Progenitor cell of endocrine pancreas (in vitro differentiated cells): Measurements from ENCODE around the gene NDP. TPM values are rescaled to one million over a fixed set of nuclear protein-coding genes. Genes with fewer than 3 reads are reported as not detected.

Experiments used
- DNase-seq: peaks from one replicate; pipeline ENCODE4 v3.0.0; 2021; ENCODE audit warnings: low spot score; ENCODE audit not compliant: unreplicated experiment
- H3K27ac Mint-ChIP-seq: 2 replicates; pipeline ENCODE4 v1.8.0; 2021; ENCODE audit warnings: mild to moderate bottlenecking, moderate library complexity, mixed read lengths
- H3K27me3 Mint-ChIP-seq: 2 replicates; pipeline ENCODE4 v1.8.0; 2021; ENCODE audit warnings: mixed read lengths
- H3K36me3 Mint-ChIP-seq: 2 replicates; pipeline ENCODE4 v1.8.0; 2022; ENCODE audit warnings: mixed read lengths; ENCODE audit not compliant: insufficient read depth
- H3K4me1 Mint-ChIP-seq: 2 replicates; pipeline ENCODE4 v1.8.0; 2021; ENCODE audit warnings: low read depth, mixed read lengths
- H3K4me3 Mint-ChIP-seq: 2 replicates; pipeline ENCODE4 v1.8.0; 2021; ENCODE audit warnings: low read depth, mild to moderate bottlenecking, moderate library complexity, mixed read lengths
- H3K9me3 Mint-ChIP-seq: 2 replicates; pipeline ENCODE4 v1.8.0; 2021; ENCODE audit warnings: low read depth, mixed read lengths
- total RNA-seq: library from RNA; stranded (reverse); gene quantifications from 2 replicates; pipeline ENCODE4 v1.2.1, GENCODE V29; 2021
- TF ChIP-seq, protein P1 (sequence below): fragments of 200-600 bp; sonication (generic); IDR thresholded peaks from one replicate; pipeline ENCODE4 v1.5.0; 2021; ENCODE audit warnings: antibody characterized with exemption, mild to moderate bottlenecking; ENCODE audit not compliant: unreplicated experiment

NDP gene
- total RNA-seq, 1 donor from 2014 or later, result not detected

DNA sequence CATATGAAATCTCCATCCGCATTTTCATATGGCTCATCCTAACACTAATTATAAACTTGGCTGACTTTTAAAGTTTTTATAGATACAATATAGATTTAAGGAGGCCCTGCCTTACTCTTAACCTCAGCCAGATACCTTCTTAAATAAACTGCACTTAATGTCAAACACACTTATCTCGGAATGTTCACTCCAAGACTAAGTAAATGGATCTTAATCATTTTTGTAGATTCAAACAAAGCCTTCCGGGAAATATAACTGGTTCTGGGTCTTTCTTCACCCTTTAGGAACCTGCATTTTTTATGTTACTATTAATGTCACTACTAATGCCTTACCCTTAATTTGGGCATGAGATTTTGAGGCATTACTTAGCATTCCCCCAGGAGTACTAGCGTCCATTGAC is 43.7 kb upstream of the NDP start:
- Mint-ChIP-seq H3K4me3 (no peak overlapping the region), H3K36me3 (no peaks in the 10 kb centered on the region), H3K4me1 (peaks cover 4% of the 10 kb centered on the region), H3K9me3 (peaks cover 19% of the 10 kb centered on the region), H3K27ac (no peak overlapping the region), H3K27me3 (no peaks in the 10 kb centered on the region)
- TF ChIP-seq, protein P1, sequence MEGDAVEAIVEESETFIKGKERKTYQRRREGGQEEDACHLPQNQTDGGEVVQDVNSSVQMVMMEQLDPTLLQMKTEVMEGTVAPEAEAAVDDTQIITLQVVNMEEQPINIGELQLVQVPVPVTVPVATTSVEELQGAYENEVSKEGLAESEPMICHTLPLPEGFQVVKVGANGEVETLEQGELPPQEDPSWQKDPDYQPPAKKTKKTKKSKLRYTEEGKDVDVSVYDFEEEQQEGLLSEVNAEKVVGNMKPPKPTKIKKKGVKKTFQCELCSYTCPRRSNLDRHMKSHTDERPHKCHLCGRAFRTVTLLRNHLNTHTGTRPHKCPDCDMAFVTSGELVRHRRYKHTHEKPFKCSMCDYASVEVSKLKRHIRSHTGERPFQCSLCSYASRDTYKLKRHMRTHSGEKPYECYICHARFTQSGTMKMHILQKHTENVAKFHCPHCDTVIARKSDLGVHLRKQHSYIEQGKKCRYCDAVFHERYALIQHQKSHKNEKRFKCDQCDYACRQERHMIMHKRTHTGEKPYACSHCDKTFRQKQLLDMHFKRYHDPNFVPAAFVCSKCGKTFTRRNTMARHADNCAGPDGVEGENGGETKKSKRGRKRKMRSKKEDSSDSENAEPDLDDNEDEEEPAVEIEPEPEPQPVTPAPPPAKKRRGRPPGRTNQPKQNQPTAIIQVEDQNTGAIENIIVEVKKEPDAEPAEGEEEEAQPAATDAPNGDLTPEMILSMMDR, result no peak
- no peak for DNase-seq

DNA sequence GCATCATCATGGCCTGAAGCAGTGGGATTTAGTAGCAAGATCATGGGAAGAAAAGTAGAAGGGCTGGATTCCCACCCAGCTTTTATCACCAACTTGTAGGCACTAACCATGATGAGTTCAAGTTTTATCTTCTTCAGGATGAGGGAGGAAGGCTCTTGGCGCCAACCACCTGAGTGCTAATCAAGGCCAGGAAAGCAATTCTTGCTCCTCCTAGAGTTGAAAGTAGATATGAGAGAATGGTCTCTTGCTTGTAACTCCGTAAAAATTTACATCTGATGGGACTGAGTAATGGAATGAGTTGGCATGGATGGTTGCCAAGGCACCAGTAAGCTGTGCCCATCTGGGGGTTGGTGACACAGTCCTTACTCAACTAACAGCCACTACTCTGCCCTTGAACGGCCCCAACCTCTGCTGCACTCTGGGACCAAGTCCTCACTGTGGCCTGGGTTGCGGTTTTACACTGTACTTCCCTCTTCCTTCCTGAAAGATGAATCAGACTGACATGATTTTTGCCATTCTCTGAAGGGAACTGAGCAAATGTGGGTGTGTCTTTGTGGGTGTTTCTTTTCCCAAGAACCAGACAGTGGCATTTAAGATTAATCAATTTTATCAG is 39.4 kb upstream of the NDP start:
- Mint-ChIP-seq H3K27me3 (no peaks in the 10 kb centered on the region), H3K36me3 (no peaks in the 10 kb centered on the region), H3K9me3 (peaks cover 32% of the 10 kb centered on the region), H3K4me1 (no peaks in the 10 kb centered on the region), H3K4me3 (no peak overlapping the region), H3K27ac (no peak overlapping the region)
- DNase-seq, result no peak
- TF ChIP-seq, protein P1, result no peak

DNA sequence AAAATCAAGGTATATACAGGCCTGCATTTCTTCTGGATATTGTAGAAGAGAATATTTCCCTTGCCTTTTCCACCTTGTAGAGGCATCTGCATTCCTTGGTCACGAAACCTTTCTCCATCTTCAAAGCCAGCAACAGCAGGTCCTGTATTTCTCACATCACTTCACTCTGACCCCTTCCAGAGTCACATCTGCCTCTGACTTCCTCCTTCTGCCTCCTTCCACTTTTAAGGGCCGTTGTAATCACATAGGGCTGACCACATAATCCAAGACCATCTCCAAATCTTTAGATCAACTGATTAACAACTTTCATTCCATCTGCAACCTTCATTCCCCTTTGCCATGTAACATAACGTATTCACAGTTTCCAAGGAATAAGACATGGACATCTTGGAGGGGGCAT is 38.3 kb upstream of the NDP start:
- no peaks in the 10 kb centered on the region for H3K36me3 Mint-ChIP-seq
- no peaks in the 10 kb centered on the region for H3K4me1 Mint-ChIP-seq
- no peak overlapping the region for H3K27ac Mint-ChIP-seq
- no peak overlapping the region for H3K4me3 Mint-ChIP-seq
- no peaks in the 10 kb centered on the region for H3K27me3 Mint-ChIP-seq
- H3K9me3 Mint-ChIP-seq, result peaks cover 30% of the 10 kb centered on the region
- DNase-seq, result no peak
- TF ChIP-seq, protein P1, result no peak

DNA sequence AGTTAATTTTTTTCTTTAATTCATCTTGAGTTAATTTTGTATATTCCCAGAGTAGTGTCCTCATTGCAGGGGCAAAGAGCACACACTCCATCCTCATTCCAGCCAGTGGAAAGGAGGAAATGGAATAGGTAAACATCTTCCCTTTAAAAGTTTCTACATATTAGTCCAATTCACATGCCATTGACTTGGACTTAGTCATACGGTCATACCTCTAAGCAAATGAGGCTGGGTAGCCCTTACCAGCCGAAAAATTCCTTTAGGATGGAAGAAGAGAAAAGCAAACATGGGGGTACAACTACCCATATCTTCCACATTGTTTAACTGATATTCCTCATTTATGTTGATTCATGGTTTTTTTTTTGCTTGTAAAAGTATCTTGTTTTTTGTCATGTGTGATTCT is 37.4 kb upstream of the NDP start:
- Mint-ChIP-seq H3K27me3 (no peaks in the 10 kb centered on the region), H3K4me3 (no peak overlapping the region), H3K4me1 (no peaks in the 10 kb centered on the region), H3K27ac (no peak overlapping the region), H3K36me3 (no peaks in the 10 kb centered on the region), H3K9me3 (peaks cover 30% of the 10 kb centered on the region)
- TF ChIP-seq, protein P1, result no peak
- DNase-seq, result no peak

DNA sequence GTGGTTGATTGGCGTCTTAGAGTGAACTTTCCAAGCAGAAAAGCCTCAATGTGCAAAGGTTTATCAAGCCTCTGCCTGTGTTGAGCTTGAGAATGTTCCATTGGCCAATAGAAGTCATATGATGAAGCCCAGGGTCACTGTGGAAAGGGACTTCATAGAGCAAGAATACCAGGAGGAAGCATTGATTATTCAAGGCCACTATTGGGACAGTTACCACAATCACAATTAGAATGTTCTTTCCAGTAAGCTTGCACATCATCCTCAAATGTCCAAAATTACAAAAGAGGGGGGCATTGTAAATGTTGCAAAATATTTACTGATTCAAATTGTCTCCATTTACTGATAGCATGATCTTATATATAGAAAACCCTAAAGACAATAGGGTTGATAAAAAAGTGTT is 32.9 kb upstream of the NDP start:
- H3K4me3 Mint-ChIP-seq, result no peak overlapping the region
- no peak overlapping the region for H3K27ac Mint-ChIP-seq
- no peaks in the 10 kb centered on the region for H3K27me3 Mint-ChIP-seq
- H3K9me3 Mint-ChIP-seq, result peaks cover 19% of the 10 kb centered on the region
- H3K36me3 Mint-ChIP-seq, result no peaks in the 10 kb centered on the region
- no peaks in the 10 kb centered on the region for H3K4me1 Mint-ChIP-seq
- DNase-seq, result no peak
- TF ChIP-seq, protein P1, result no peak
